Activated CD8-positive, alpha-beta memory T cell treated with anti-CD3 and anti-CD28 coated beads for 24 hours (primary cell): ENCODE data around the gene CSF3.

Experiments
- DNase-seq: peaks from one replicate; pipeline ENCODE4 v3.0.0-alpha.2; 2020

Gene CSF3

GRCh38 chr17:40015005-40015997, at the start of gene CSF3:
Gene CSF3 (plus strand): TSS chr17:40015440. CDS start chr17:40015475, 35 bp downstream.
- DNase-seq = no peak

GRCh38 chr17:39966771-39967170, 48.5 kb upstream of the CSF3 start:
- DNase-seq = no peak

GRCh38 chr17:39968761-39969160, 46.5 kb upstream of the CSF3 start:
- no peak for DNase-seq

- DNase-seq = no peak
Measured at GRCh38 chr17:39969375-39969774, 45.9 kb upstream of the CSF3 start.

GRCh38 chr17:39970157-39970692, 45.0 kb upstream of the CSF3 start:
- DNase-seq = no peak

- DNase-seq = no peak
Measured at GRCh38 chr17:39971076-39971603, 44.1 kb upstream of the CSF3 start.

GRCh38 chr17:39972271-39972670, 43.0 kb upstream of the CSF3 start:
- no peak for DNase-seq

- DNase-seq = no peak
Measured at GRCh38 chr17:39973496-39973895, 41.7 kb upstream of the CSF3 start.

GRCh38 chr17:39974433-39974832, 40.8 kb upstream of the CSF3 start:
- DNase-seq = no peak

- no peak for DNase-seq
Measured at GRCh38 chr17:39975801-39976200, 39.4 kb upstream of the CSF3 start.

GRCh38 chr17:39979016-39979670, 36.1 kb upstream of the CSF3 start:
- no peak for DNase-seq

GRCh38 chr17:39979893-39980350, 35.3 kb upstream of the CSF3 start:
- no peak for DNase-seq

GRCh38 chr17:39980351-39981206, 34.7 kb upstream of the CSF3 start, which contains the start of gene PSMD3:
Gene PSMD3 (plus strand): TSS chr17:39980807. CDS start chr17:39980971, 164 bp downstream.
- DNase-seq = peak; percentile 98

GRCh38 chr17:39981207-39981741, 34.0 kb upstream of the CSF3 start:
- DNase-seq = no peak

GRCh38 chr17:39981766-39982375, 33.4 kb upstream of the CSF3 start:
- DNase-seq = no peak

- DNase-seq = no peak
Measured at GRCh38 chr17:39988206-39988810, 26.9 kb upstream of the CSF3 start.

- no peak for DNase-seq
Measured at GRCh38 chr17:39994448-39994847, 20.8 kb upstream of the CSF3 start.

- DNase-seq = no peak
Measured at GRCh38 chr17:39995438-39995837, 19.8 kb upstream of the CSF3 start.

- DNase-seq = no peak
Measured at GRCh38 chr17:39996162-39996561, 19.1 kb upstream of the CSF3 start.

- DNase-seq = no peak
Measured at GRCh38 chr17:39996800-39997199, 18.4 kb upstream of the CSF3 start.

GRCh38 chr17:39997543-39997942, 17.7 kb upstream of the CSF3 start:
- DNase-seq = no peak
